NCI-H82 (cell line): Measurements from ENCODE around the gene FAM107B.
A peak's percentile ranks its signal among the peaks of the same experiment; 100 is the strongest.
"Not testable (repeated sequence)": the region's sequence is repeated elsewhere in the genome, so short reads cannot be mapped to it uniquely, and the experiment has no call there.

ENCODE experiments used
- DNase-seq: peaks from one replicate; lab custom pipeline; 2025; lab: John Stamatoyannopoulos, UW

FAM107B gene

DNA sequence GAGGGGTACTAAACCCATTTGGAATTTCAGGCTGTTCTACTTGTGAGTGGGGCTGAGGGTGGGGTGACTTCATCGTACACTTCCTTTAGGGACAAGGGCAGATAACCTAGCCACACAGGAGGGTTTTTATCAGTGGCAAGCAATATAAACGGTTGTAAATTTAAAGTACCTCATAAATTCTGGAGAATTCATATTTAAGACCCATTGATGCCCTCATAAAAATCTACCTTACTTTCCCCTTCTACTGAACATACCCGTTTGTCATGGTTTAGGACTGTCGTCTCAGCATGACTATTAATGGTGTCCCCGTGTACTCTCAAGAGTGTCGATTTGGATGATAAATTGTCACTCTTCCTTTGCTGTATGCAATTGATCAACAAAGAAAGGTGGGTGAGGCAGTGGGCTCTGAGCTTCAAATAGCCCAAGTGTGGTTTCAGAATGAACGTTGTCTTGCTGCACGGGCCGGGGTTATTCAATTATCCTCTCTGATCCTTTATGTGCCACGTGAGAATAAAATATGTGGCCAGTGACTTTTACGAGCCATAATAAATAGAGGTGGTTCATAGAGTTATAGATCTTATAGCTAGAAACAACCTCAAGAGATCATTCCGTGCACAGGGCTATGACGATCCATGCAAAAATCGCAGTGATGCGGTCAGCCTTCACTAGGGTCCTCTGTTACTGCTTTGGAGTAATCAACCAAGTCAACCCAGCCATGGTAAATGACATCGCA, 82.2 kb downstream of the FAM107B start:
- no peak for DNase-seq

DNA sequence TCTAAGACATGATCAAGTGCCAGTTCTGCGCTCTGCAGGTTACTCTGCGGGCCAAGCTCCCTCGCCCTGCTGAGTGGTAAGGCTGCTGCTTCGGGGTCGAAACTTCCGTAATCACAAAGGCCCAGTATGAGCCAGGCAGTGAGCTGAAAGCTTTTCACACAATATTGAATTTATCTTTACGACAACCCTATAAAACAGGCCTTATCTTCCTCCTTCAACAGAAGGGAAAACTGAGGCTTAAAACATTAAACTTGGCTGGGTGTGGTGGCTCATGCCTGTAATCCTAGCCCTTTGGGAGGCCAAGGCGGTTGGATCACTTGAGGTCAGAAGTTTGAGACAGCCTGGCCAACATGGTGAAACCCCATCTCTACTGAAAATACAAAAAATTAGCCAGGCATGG, 83.3 kb downstream of the FAM107B start:
- DNase-seq = no peak

- no peak for DNase-seq
These were observed 86.1 kb downstream of the FAM107B start for GRCh38 chr10:14688606-14689005.

GRCh38 chr10:14688189-14688588, 86.5 kb downstream of the FAM107B start:
- DNase-seq = not testable (repeated sequence)

- DNase-seq = no peak
These were observed 87.4 kb downstream of the FAM107B start for GRCh38 chr10:14687340-14687739.

GRCh38 chr10:14686356-14686755, 88.3 kb downstream of the FAM107B start:
- no peak for DNase-seq

DNA sequence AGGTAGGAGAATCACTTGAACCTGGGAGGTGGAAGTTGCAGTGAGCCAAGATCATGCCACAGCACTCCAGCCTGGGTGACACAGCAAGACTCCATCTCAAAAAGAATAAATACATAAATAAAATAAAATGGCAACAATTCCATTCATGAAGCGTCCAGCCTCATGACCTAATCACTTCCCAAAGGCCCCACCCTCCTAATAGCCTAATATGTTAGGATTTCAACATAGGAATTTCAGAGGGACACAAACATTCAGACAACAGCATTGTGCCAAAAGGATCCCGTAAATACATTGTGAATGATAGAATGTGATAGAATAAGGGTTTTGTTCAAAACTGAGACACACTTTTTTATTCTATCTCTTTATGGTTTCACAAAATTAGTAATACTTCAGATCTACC, 90.3 kb downstream of the FAM107B start:
- no peak for DNase-seq

GRCh38 chr10:14683256-14683655, 91.4 kb downstream of the FAM107B start:
- no peak for DNase-seq

GRCh38 chr10:14681802-14682201, 92.9 kb downstream of the FAM107B start:
- DNase-seq = no peak

- DNase-seq = no peak
These were observed 93.4 kb downstream of the FAM107B start for GRCh38 chr10:14681305-14681704.

- DNase-seq = no peak
These were observed 96.1 kb downstream of the FAM107B start for GRCh38 chr10:14678637-14679036.

GRCh38 chr10:14676732-14677131, 98.0 kb downstream of the FAM107B start:
- DNase-seq = no peak

DNA sequence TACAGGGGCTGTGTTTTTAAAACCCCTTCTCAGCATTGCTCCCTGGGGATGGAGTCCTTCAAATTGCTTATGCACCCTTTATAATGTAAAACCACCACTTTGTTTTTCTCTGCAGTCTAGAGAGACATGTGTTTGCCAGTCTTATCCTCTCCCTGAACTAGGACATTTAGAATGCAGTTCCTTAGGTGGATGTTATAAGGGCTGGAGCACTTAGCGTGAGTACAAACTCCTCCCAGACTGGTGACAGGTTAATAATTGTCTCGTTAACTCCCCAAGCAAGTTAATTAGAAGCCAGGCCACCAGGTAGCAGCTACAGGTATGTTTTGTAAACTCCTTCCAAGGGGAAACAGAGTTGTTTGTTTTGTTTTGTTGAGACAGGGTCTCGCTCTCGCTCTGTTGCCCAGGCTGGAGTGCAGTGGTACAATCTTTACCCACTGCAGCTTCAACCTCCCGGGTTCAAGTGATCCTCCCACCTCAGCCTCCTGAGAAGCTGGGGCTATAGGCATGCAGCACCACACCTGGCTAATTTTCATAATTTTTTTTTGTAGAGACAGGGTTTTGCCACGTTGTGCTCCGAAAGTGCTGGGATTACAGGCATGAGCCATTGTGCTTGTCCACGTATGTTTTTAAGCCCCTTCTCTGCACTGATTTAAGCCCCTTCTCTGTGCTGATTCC, 100.2 kb downstream of the FAM107B start:
- DNase-seq = no peak

GRCh38 chr10:14673189-14673861, 101.4 kb downstream of the FAM107B start:
- DNase-seq = no peak

DNA sequence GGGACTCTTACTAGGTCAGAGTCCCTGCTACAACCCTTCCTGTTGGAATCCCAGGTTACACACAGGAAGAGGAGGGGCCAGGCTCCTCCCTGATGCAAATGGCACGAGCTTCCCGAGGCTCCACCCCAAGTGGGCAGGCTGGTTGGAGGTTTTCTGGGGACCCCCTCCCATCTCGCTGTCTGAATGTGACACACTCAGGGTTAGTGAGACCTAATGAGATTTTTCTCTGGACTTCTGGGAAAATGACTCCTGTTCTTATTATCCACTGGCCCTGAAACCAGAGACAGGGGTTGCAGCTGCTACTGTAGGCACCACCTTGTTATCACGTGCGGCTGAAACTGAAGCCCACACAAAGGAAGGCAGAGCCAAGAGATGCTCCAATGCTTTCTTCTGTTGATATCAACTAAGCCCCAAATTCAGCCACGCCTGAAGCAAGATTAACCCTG, 103.3 kb downstream of the FAM107B start:
- peak; percentile 19 for DNase-seq

DNA sequence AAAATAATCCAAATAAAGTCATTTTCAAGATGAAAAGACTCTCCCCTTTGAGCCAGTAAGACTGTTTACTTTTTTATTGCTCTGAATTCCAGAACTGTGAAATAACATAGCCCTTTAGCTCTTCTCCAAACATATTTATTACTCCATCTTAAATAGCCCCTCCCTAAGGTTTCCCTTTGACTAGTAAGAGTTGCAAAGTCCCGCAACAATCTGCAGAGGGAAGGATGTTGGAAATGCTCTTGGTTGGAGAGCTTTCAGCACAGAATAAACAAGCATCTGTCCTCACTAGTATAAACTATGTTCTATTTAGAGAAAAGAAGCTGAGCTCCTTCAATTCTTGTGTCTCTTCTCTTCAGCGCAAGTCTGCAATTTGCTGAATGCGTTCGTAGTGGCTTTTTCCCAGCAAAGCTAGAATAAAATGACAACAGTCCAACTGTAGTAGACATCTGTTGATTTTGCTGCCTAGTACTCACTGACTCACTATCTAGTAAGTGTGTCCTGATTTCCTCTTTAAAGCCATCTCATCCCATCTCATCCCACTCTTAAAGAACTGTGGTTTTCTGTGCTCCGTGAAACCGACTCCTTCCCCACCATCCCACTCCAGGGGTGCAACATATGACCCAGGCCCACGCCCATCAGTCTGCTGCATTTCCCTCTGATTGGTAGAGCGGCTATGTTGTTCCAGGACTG, 104.0 kb downstream of the FAM107B start:
- DNase-seq = no peak

GRCh38 chr10:14669576-14669975, 105.1 kb downstream of the FAM107B start:
- DNase-seq = no peak

- no peak for DNase-seq
These were observed 106.9 kb downstream of the FAM107B start for GRCh38 chr10:14667781-14668180.

- DNase-seq = no peak
These were observed 107.4 kb downstream of the FAM107B start for GRCh38 chr10:14667280-14667679.

DNA sequence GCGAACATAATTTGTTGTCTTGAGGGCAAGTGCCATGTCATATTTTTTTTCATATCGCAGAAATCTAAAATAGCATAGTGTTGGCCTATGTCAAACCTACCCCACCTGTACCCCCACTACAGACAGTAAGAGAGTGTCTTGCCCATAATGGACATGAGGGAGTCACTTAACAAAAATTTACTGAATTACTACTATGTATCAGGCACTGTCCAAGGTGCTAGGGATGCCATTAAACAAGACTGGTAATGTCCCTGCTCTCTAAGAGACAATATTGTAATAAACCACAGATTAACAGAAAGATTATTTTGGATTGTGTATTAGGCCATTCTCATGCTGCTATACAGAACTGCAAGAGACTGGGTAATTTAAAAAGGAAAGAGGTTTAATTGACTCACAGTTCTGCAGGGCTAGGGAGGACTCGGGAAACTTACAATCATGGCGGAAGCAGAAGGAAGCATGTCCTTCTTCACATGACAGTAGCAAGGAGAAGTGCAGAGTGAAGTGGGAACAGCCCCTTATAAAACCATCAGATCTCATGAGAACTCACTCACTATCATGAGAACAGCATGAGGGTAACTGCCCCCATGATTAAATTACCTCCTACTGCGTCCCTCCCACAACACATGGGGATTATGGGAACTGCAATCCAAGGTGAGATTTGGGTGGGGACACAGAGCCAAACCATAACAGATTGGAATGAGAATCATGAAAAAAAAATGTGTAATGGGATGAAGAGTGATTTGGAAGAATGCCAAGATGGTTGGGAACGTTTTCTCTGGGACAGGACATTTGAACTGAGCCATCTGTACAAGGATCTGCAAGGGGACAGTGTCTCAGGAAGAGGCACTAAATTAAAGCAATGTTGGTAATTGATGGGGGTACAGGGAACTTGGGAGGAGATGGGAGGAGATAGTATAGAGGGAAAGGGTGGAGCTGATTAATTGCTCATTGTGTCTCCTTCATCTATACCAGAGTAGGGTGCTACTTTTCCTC, 108.5 kb downstream of the FAM107B start:
- peak; percentile 43 for DNase-seq

- peak; percentile 24 for DNase-seq
These were observed 109.4 kb downstream of the FAM107B start for GRCh38 chr10:14665304-14665703.
